HCT116 (cell line): ENCODE measurements around the gene SCD5. TPM values are rescaled to one million over a fixed set of nuclear protein-coding genes. Genes with fewer than 3 reads are reported as not detected.

Source experiments
- ATAC-seq: fragments of 200-7000 bp; cut with Tn5 transposase; 2 replicates; pipeline ENCODE4 v1.9.1; 2020; ENCODE audit warnings: mild to moderate bottlenecking, moderate library complexity
- BruUV-seq: library from RNA; stranded (reverse); fragments of 400-500 nt; replicated peaks from 2 replicates; lab custom pipeline; 2021; lab: Mats Ljungman, UMichigan
- CTCF ChIA-PET: fragments of 300-600 bp; sonication (Branson Sonifier 250); formaldehyde crosslinking; loops from one replicate; lab custom pipeline; 2021; ENCODE audit warnings: antibody characterized with exemption; lab: Charles Lee
- POLR2A ChIA-PET: fragments of 300-600, 350-600 bp; sonication (Branson Sonifier 250); formaldehyde crosslinking; loops from one replicate; lab custom pipeline; 2021; ENCODE audit warnings: antibody characterized with exemption; lab: Charles Lee
- RAD21 ChIA-PET, 2 experiments: fragments of 300-600 bp; sonication (Branson Sonifier 250); formaldehyde crosslinking; loops; one replicate each; lab custom pipeline; 2023; ENCODE audit warnings: low total read pairs in 2 of 2; ENCODE audit not compliant: uncharacterized antibody in 2 of 2, unreplicated experiment in 2 of 2, low non-redundant PET in 1 of 2; lab: Charles Lee
- DNase-seq: peaks from one replicate; pipeline ENCODE4 v3.0.0-alpha.2; 2010; ENCODE audit warnings: low read depth, low spot score
- H2AFZ ChIP-seq: fragments of 200-600 bp; shearing (Covaris generic), sonication (generic); 2 replicates; pipeline ENCODE4 v1.6.1; 2017; ENCODE audit warnings: low read depth, mixed run types, mixed read lengths, antibody characterized with exemption, low read length; ENCODE audit not compliant: poor library complexity, severe bottlenecking
- H3K27ac ChIP-seq: 2 replicates; pipeline ENCODE4 v1.5.1; 2012; ENCODE audit warnings: low read depth, low read length
- H3K27me3 ChIP-seq: fragments of 200-600 bp; sonication (generic); 2 replicates; pipeline ENCODE4 v1.6.1; 2016; ENCODE audit warnings: mixed run types, low read length, mixed read lengths; ENCODE audit not compliant: insufficient read depth
- H3K36me3 ChIP-seq, 2 experiments: fragments of 200-500 bp in 1 of 2; fragments of 200-600 bp in 1 of 2; sonication (Bioruptor generic) in 1 of 2; sonication (generic) in 1 of 2; 2 replicates each; pipeline versions ENCODE4 v1.5.1 to v1.6.1; 2014 to 2016; ENCODE audit warnings: low read length in 2 of 2, inconsistent platforms in 1 of 2, mixed read lengths in 1 of 2, mixed run types in 1 of 2; ENCODE audit not compliant: insufficient read depth in 2 of 2, control insufficient read depth in 1 of 2
- H3K4me1 ChIP-seq, 2 experiments: fragments of 200-600 bp in 1 of 2; sonication (generic) in 1 of 2; 2 replicates each; pipeline versions ENCODE4 v1.5.1 to v1.6.1; 2012 to 2017; ENCODE audit warnings: low read length in 2 of 2, inconsistent platforms in 1 of 2, mild to moderate bottlenecking in 1 of 2, mixed read lengths in 1 of 2, mixed run types in 1 of 2, moderate library complexity in 1 of 2; ENCODE audit not compliant: insufficient read depth in 2 of 2, control insufficient read depth in 1 of 2
- H3K4me2 ChIP-seq: fragments of 200-600 bp; sonication (generic); 2 replicates; pipeline ENCODE4 v1.6.1; 2017; ENCODE audit warnings: mixed run types, low read length, mixed read lengths
- H3K4me3 ChIP-seq, 2 experiments: fragments of 200-600 bp in 1 of 2; sonication (generic) in 1 of 2; replicated peaks in 1 of 2; 2 replicates each; pipeline ENCODE4 v1.5.1; 2011 to 2016; ENCODE audit warnings: low read length in 2 of 2, control low read depth in 1 of 2, low read depth in 1 of 2, mild to moderate bottlenecking in 1 of 2, mixed read lengths in 1 of 2, mixed run types in 1 of 2
- H3K79me2 ChIP-seq: fragments of 200-600 bp; sonication (generic); 2 replicates; pipeline ENCODE4 v1.6.1; 2017; ENCODE audit warnings: mild to moderate bottlenecking, mixed run types, low read length, moderate library complexity, mixed read lengths; ENCODE audit not compliant: insufficient read depth
- H3K9ac ChIP-seq: fragments of 200-600 bp; sonication (generic); 2 replicates; pipeline ENCODE4 v1.6.1; 2016; ENCODE audit warnings: low read length, mixed read lengths
- H3K9me2 ChIP-seq: fragments of 200-600 bp; sonication (generic), shearing (Covaris generic); 2 replicates; pipeline ENCODE4 v1.6.1; 2017; ENCODE audit warnings: mixed run types, mild to moderate bottlenecking, moderate library complexity; ENCODE audit not compliant: insufficient read depth
- H3K9me3 ChIP-seq, 2 experiments: fragments of 200-500 bp in 1 of 2; fragments of 200-600 bp in 1 of 2; sonication (Bioruptor generic) in 1 of 2; sonication (generic) in 1 of 2; 2 replicates each; pipeline ENCODE4 v1.6.1; 2014 to 2017; ENCODE audit warnings: low read length in 2 of 2, mixed read lengths in 2 of 2, inconsistent platforms in 1 of 2, low read depth in 1 of 2, mild to moderate bottlenecking in 1 of 2, mixed run types in 1 of 2, moderate library complexity in 1 of 2; ENCODE audit not compliant: control insufficient read depth in 1 of 2, insufficient read depth in 1 of 2
- H4K20me1 ChIP-seq: fragments of 200-600 bp; sonication (generic), shearing (Covaris generic); 2 replicates; pipeline ENCODE4 v1.6.1; 2017; ENCODE audit warnings: mixed run types, mild to moderate bottlenecking, moderate library complexity; ENCODE audit not compliant: insufficient read depth
- ATF3 ChIP-seq: IDR thresholded peaks from 2 replicates; pipeline ENCODE4 v1.6.1; 2012
- CEBPB ChIP-seq: IDR thresholded peaks from 2 replicates; pipeline ENCODE4 v1.6.1; 2012; ENCODE audit warnings: low read depth
- CTCF ChIP-seq, 3 experiments: fragments of 200-600 bp in 1 of 3; sonication (generic) in 1 of 3; IDR thresholded peaks in 2 of 3; conservative IDR thresholded peaks in 1 of 3; 2 replicates each; pipeline ENCODE4 v1.5.1; 2012 to 2017; ENCODE audit warnings: low read depth in 2 of 3, low read length in 2 of 3, antibody characterized with exemption in 1 of 3, borderline replicate concordance in 1 of 3, control low read depth in 1 of 3, mild to moderate bottlenecking in 1 of 3, mixed read lengths in 1 of 3, mixed run types in 1 of 3, moderate library complexity in 1 of 3; ENCODE audit not compliant: insufficient read depth in 1 of 3
- EGR1 ChIP-seq: IDR thresholded peaks from 2 replicates; pipeline ENCODE4 v1.6.1; 2012; ENCODE audit warnings: low read depth
- ELF1 ChIP-seq: IDR thresholded peaks from 2 replicates; pipeline ENCODE4 v1.6.1; 2012; ENCODE audit warnings: low read depth, borderline replicate concordance
- EZH2 ChIP-seq: fragments of 200-600 bp; sonication (generic); IDR thresholded peaks from 2 replicates; pipeline ENCODE4 v1.6.1; 2017; ENCODE audit warnings: antibody characterized with exemption, mixed run types
- JUND ChIP-seq: IDR thresholded peaks from 2 replicates; pipeline ENCODE4 v1.6.1; 2012
- POLR2A ChIP-seq: IDR thresholded peaks from 2 replicates; pipeline ENCODE4 v1.7.0; 2011; ENCODE audit warnings: borderline replicate concordance; ENCODE audit not compliant: insufficient read depth, insufficient read length; ENCODE audit errors: extremely low read depth
- SP1 ChIP-seq: IDR thresholded peaks from 2 replicates; pipeline ENCODE4 v1.6.1; 2012; ENCODE audit warnings: low read depth
- SRF ChIP-seq: IDR thresholded peaks from 2 replicates; pipeline ENCODE4 v1.6.1; 2012; ENCODE audit warnings: low read depth
- ZNF274 ChIP-seq: fragments of 200-500 bp; sonication (Bioruptor generic); IDR thresholded peaks from 2 replicates; pipeline ENCODE4 v1.6.1; 2014; ENCODE audit warnings: mild to moderate bottlenecking, low read depth, low read length, inconsistent platforms
- intact Hi-C: fragments of 100-400 bp; cut with micrococcal nuclease; formaldehyde crosslinking; loops from 2 replicates; pipeline ENCODE4 v1.10.0; 2022
- total RNA-seq: library from RNA; stranded (reverse); gene quantifications from one replicate; pipeline ENCODE4 v1.2.1, GENCODE V29; 2021; ENCODE audit not compliant: unreplicated experiment

SCD5 gene
- total RNA-seq, 1 experiment from 2014 or later: 21.7 TPM

GRCh38 chr4:82611982-82612381 is 186.6 kb downstream of the SCD5 start:
- no peak for ATAC-seq
- H4K20me1 ChIP-seq: no peaks in the 10 kb centered on the region
- TF ChIP-seq EZH2 (no peak), ZNF274 (no peak), SRF (no peak), CTCF (IDR thresholded peaks at IDR 0.05 in 2 of 3, conservative IDR thresholded peaks at IDR 0.05 in 1 of 3; ENCODE audit: borderline replicate concordance in 1 of 3, insufficient read depth in 1 of 3, low read depth in 2 of 3, low read length in 2 of 3) (no peak), ATF3 (no peak), SP1 (no peak), EGR1 (no peak)
- no peak overlapping the region for H3K4me2 ChIP-seq
- no peak for DNase-seq
- no TSS peak for BruUV-seq
- CTCF ChIA-PET: interaction anchor here (1.4 kb wide), 1 partner anchor 33 kb away, joined by 3 read pairs; no protein-coding TSS in a partner anchor
- POLR2A ChIA-PET: no interaction called here
- H3K4me1 ChIP-seq: no peaks in the 10 kb centered on the region
- no peak overlapping the region for H3K27ac ChIP-seq
- H3K27me3 ChIP-seq: 0 out of 2 replicates have a peak, but pooled peaks cover 4% of the 10 kb centered on the region
- RAD21 ChIA-PET: no interaction called here
- no peak overlapping the region for H3K9ac ChIP-seq
- no peaks in the 10 kb centered on the region for H3K9me2 ChIP-seq
- no peak overlapping the region for H2AFZ ChIP-seq
- no peaks in the 10 kb centered on the region for H3K79me2 ChIP-seq
- no peaks in the 10 kb centered on the region for H3K36me3 ChIP-seq
- intact Hi-C loops: no loop called here
- no peak overlapping the region for H3K4me3 ChIP-seq
- H3K9me3 ChIP-seq: no peaks in the 10 kb centered on the region

GRCh38 chr4:82611527-82611926 is 187.1 kb downstream of the SCD5 start:
- no peak for ATAC-seq
- Histone ChIP-seq H2AFZ (no peak overlapping the region), H3K4me3 (no peak overlapping the region), H3K27ac (no peak overlapping the region), H3K9me2 (no peaks in the 10 kb centered on the region), H4K20me1 (no peaks in the 10 kb centered on the region), H3K36me3 (no peaks in the 10 kb centered on the region), H3K4me1 (no peaks in the 10 kb centered on the region), H3K27me3 (no peaks in the 10 kb centered on the region), H3K4me2 (no peak overlapping the region), H3K9ac (no peak overlapping the region), H3K9me3 (no peaks in the 10 kb centered on the region), H3K79me2 (no peaks in the 10 kb centered on the region)
- ChIA-PET POLR2A (no interaction called here), CTCF (interaction anchor here (1.4 kb wide), 1 partner anchor 33 kb away, joined by 3 read pairs; no protein-coding TSS in a partner anchor), RAD21 (no interaction called here)
- no peak for TF ChIP-seq ELF1
- no peak for TF ChIP-seq CEBPB
- no peak for TF ChIP-seq JUND
- TF ChIP-seq ZNF274: no peak
- no peak for TF ChIP-seq POLR2A
- no peak for TF ChIP-seq SP1
- no TSS peak for BruUV-seq
- DNase-seq: no peak
- intact Hi-C loops: no loop called here
